ENCODE measurements around the gene STEAP1B.
"Not testable (repeated sequence)": the region's sequence is repeated elsewhere in the genome, so short reads cannot be mapped to it uniquely, and the experiment has no call there.

The STEAP1B gene

GRCh38 chr7:22499888-22500689 is at the start of gene STEAP1B:
STEAP1B (minus strand) TSS chr7:22500188; CDS start chr7:22494855, 5,333 bp downstream.
- DNase-seq: peak; percentile 89

- no peak for DNase-seq
Measured at GRCh38 chr7:22549051-22549450, 49.1 kb upstream of the STEAP1B start.

GRCh38 chr7:22548313-22548712 is 48.3 kb upstream of the STEAP1B start:
- DNase-seq: no peak

DNA sequence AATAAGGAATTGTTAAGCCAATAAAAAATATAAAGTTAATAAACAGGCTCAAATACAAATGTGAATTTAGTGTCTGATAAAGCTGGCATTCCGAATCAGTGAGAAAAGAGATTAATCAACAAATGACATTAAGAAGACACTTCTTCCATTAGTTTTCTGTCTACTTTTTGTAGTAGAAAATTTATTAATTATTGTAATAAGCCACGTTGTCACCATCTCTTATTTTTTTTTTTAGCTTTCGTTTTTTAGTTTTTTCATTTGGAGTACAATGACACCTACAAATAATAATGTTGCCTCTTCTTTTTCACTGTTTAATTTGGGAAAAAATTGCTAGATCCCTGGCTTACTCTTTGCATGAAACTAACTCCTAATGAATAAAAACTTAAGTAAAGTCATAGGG is 46.8 kb upstream of the STEAP1B start:
- DNase-seq: no peak

DNA sequence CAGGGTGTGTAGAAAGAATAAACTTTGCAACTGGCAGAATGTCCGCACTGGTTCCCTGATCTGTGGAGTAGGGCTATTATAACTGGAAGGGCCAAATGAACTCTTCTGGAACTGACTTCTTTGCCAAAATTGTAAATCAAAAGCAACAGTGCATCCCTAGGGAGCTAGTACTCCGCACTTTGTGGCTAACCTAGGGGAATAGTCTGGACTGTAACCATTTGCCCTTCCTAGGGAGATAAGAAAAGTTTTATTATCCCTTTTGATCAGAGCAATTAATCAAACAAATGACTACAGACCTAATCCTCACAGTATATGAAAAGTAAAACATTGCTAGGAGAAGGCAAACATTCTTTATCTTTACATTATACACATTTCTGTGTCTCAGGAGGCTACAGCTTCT is 45.5 kb upstream of the STEAP1B start:
- DNase-seq: no peak

- DNase-seq: no peak
Measured at GRCh38 chr7:22544245-22544644, 44.3 kb upstream of the STEAP1B start.

GRCh38 chr7:22543169-22543568 is 43.2 kb upstream of the STEAP1B start:
- no peak for DNase-seq

GRCh38 chr7:22542669-22543068 is 42.7 kb upstream of the STEAP1B start:
- DNase-seq: no peak

DNA sequence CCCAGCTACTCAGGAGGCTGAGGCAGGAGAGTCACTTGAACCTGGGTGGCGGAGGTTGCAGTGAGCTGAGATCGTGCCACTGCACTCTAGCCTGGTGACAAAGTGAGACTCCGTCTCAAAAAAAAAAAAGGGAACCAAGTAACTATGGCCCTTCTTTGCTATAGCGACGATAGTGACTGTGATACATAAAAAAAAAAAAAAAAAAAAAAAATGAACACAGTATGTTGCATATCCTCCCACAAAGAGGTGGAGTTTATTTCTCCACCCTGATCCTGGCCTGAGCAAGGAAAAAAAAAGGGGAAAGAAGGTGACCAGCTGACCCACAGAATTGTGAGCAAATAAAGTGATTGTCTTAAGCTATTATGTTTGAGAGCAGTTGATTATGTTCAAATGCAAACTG is 42.3 kb upstream of the STEAP1B start:
- no peak for DNase-seq

- DNase-seq: no peak
Measured at GRCh38 chr7:22541789-22542188, 41.8 kb upstream of the STEAP1B start.

DNA sequence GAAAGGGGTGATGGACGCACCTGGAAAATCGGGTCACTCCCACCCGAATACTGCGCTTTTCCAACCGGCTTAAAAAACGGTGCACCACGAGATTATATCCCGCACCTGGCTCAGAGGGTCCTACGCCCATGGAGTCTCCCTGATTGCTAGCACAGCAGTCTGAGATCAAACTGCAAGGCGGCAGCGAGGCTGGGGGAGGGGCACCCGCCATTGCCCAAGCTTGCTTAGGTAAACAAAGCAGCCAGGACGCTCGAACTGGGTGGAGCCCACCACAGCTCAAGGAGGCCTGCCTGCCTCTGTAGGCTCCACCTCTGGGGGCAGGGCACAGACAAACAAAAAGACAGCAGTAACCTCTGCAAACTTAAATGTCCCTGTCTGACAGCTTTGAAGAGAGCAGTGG is 28.5 kb upstream of the STEAP1B start:
- DNase-seq: not testable (repeated sequence)

DNA sequence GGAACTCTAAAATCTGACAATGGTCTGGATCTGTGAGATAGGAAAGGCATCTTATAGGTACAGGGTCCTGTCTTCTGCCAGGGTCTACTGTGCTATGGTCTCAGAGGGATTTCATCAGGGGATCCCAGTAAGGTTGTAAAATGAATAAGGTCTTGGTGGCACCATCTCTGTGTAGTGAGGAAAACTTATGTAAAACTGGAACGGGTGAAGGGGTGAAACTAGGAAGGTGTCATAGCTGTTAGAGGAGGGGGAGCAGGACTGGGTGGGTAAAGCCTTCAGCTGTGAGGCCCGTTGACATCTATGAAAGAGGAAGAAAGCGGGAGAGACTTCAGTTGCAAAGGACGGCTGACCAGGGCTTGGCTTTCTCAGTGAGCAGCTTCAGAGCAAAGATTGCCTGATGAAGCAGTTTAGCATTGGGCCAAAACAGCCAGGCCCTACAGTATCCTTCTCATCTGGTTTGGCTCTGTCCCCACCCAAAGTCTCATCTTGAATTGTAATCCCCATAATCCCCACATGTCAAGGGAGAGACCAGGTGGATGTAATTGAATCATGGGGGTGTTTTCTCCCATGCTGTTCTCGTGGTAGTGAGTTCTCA is 24.5 kb upstream of the STEAP1B start:
- DNase-seq: not testable (repeated sequence)

DNA sequence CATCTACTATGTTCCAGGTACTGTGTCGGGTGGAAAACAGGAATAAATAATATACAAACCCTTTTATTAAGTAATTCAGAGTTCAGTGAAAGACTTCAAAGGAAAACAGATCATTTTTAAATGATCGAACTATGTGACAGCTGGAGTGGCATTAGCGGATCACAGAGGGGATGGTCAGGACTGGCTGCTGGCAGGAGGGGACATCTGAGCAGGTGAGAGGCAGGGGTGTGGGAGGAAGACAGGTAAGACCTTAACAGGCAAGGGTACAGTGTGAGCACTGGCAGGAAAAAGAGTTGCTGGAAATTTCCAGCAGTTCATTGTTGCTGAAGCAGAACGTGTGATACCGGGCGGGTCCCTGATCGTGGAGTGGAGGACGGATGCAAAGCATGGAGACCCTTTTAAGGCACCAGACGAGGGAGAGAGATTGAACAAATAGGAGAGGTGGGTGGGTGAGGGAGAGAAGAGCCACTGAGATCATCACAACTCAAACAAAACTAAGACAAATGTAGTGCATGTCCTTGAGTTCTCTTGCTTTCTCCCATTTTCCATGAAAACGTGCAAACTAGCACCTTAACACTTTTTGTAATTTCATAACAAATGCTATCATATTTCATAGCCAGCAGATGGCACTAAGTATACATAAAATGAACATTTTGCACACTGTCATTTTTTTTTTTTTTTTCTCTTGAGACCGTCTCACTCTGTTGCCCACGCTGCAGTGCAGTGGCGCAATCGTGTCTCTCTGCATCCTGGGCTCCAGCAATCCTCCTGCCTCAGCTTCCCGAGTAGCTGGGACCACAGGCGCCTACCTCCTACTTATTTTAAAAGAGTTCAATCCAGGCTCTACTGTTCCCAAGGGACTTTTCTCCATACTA is 23.7 kb upstream of the STEAP1B start:
- DNase-seq: not testable (repeated sequence)

- not testable (repeated sequence) for DNase-seq
Measured at GRCh38 chr7:22519560-22519959, 19.6 kb upstream of the STEAP1B start.

DNA sequence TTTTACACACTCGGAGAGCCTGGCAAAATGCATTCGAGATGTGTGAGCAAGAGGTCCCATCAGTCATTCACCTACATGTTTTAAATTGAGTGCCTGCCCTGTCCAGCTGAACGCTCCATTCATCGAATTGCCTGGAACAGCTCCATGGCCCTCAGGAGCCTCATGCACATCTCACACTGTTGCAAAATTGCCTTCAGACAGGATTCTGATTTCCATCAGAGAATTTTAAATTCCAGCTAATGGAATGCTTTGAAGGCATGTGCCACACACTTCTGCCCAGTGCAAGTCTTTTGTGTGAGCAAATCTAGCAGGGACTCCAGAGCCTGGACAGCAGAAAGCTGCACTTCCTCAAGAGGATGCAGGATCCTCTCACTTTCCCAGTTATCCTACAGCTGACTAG is 17.0 kb upstream of the STEAP1B start:
- DNase-seq: not testable (repeated sequence)

DNA sequence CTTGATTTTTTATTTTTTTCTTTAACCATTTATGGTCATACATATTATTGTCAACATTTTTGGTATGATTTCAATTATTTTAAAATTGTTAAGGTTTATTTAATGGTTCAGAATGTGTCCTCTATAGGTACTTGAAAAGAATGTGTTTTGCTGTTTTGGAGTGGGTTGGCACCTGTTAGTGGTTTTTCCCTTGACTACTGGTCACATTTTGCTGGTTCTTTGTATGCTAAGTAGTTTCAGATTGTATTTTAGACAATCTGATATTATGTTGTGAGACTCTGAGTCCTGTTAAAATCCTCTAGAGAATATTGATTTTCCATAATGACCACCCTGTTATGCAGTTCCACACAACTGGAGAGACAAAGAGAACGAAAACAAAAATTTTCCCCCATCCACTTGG is 15.0 kb upstream of the STEAP1B start:
- DNase-seq: not testable (repeated sequence)

- DNase-seq: not testable (repeated sequence)
Measured at GRCh38 chr7:22507320-22507719, 7.3 kb upstream of the STEAP1B start.

DNA sequence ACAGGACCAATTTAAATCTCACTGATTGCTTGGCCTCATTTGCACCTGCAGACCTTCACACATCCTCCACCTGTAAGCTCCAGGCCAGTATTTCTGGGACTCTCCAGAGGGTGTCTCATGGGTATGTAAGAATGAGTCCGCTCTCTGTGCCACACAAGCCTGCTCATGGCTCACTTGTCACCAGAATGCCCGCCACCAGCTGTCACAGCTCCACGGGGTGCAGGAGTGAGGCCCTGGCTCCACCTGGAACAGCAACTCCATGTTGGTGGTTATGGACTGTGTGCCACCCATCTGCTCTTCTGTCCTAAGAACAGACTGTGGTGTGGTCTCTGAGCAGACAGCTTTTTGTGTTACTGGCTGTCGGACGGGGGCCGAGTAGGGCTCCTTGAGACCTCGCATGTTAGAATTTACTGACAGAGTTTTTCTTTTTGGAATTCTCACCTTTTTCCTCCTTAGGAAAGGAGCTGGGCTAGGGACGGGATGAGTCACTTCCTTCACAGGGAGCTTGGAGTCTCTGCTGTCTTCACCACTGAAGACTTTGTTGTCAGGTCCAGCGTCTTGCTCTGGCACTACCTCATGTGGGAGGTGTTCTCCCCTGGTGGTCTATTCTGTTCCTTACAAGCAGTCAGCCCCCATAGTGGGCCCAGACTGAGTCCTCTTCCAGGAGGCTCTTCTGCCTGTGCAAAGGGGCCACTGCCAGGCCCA is 6.5 kb upstream of the STEAP1B start:
- DNase-seq: not testable (repeated sequence)

GRCh38 chr7:22504519-22504918 is 4.5 kb upstream of the STEAP1B start:
- not testable (repeated sequence) for DNase-seq

DNA sequence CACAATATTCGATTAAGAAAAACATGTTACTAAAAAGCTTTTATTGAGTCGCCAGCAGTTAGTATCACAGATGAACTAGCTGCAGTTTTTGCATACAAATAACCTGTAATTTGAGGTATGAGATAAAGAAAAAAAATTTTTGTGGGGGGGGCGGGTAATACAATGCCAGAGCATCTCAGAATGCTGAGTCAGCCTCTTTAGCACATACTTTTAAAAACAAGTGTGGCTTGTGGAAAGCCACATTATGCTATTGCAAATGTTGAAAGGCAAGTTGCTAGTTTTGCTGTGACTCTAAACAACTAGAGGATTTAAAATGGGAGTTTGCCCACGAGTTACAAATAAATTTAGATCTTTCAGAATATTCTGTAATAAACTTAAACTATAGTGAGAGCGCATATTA is 2.1 kb upstream of the STEAP1B start:
- DNase-seq: not testable (repeated sequence)

- not testable (repeated sequence) for DNase-seq
Measured at GRCh38 chr7:22501336-22501735, 1.3 kb upstream of the STEAP1B start.

DNA sequence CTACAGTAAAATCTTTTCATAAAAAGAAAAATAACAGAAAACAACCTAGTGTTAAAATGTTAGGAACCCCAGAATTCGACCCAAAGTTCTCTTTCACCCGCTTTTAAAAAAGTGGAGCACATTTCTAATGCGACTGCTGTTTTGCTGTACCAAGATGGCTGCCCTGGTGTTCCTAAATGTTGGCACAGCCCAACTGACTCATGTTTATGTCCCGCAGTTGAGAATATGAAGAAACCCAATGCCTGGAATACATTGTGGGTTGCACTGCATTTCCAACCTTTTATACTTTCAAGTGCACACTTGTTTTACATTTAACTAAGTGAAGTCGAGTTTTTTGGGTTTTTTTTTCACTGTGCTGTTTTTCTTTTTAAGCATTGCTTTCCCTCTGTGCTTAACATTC is 944 bp downstream of the STEAP1B start:
- no peak for DNase-seq

- not testable (repeated sequence) for DNase-seq
Measured at GRCh38 chr7:22496912-22497311, 3.1 kb downstream of the STEAP1B start.

Data from CD4-positive, alpha-beta T cell treated with Interleukin-17A for 4 hours (primary cell).